Neural progenitor cell (in vitro differentiated cells): ENCODE measurements around the gene CSNK1G1.

ENCODE experiments used
- CTCF ChIP-seq: fragments of 200-600 bp; sonication (generic); IDR thresholded peaks from 2 replicates; pipeline ENCODE4 v1.5.1; 2017; ENCODE audit warnings: antibody characterized with exemption, mild to moderate bottlenecking
- EZH2phosphoT487 ChIP-seq: fragments of 200-600 bp; sonication (generic); IDR thresholded peaks from 2 replicates; pipeline ENCODE4 v1.6.1; 2017; ENCODE audit warnings: antibody characterized with exemption

GRCh38 chr15:64389036-64389435, 33.1 kb upstream of the CSNK1G1 start:
- TF ChIP-seq CTCF, result no peak
- TF ChIP-seq EZH2phosphoT487, result no peak
